Glomerular visceral epithelial cell (primary cell): ENCODE results near the gene TMEM184A.
"Not testable (repeated sequence)": the region's sequence is repeated elsewhere in the genome, so short reads cannot be mapped to it uniquely, and the experiment has no call there.

Experiments
- DNase-seq: peaks from one replicate; pipeline ENCODE4 v3.0.0-alpha.2; 2016; ENCODE audit errors: extremely low spot score

TMEM184A gene

DNA sequence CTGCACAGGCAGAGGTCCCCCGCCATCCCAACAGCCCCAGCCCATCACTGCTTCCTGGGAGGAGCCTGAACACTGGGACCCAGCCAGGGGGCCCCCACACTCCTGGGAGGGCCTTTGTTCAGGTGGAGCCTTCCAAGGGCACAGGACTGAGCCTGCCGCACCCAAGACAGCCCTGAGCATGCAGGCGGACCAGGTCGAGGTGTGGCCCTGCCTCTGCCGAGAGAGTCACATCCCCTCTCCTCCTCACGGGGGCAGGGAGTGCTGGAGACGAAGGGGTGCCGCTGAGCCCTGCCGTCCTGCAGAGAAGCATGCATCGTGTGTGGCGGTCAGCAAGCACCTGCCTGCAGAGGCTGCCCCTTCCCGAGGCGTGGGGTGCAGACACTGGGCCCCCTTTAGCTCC lies 32.8 kb downstream of the TMEM184A start:
- no peak for DNase-seq

DNA sequence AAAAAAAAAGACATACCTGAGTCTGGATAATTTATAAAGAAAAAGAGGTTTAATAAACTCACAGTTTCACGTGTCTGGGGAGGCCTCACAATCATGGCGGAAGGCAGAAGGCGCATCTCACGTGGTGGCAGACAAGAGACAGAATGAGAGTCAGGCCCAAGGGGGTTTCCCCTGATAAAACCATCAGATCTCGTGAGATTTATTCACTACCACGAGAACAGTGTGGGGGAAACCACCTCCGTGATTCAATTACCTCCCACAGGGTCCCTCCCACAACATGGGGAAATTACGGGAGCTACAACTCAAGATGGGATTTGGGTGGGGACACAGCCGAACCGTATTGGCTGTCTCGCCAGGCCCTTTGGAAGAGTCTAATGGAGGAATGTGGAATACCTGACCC lies 34.5 kb downstream of the TMEM184A start:
- DNase-seq, result no peak

- no peak for DNase-seq
Measured at GRCh38 chr7:1520539-1521234, 35.3 kb downstream of the TMEM184A start.

DNA sequence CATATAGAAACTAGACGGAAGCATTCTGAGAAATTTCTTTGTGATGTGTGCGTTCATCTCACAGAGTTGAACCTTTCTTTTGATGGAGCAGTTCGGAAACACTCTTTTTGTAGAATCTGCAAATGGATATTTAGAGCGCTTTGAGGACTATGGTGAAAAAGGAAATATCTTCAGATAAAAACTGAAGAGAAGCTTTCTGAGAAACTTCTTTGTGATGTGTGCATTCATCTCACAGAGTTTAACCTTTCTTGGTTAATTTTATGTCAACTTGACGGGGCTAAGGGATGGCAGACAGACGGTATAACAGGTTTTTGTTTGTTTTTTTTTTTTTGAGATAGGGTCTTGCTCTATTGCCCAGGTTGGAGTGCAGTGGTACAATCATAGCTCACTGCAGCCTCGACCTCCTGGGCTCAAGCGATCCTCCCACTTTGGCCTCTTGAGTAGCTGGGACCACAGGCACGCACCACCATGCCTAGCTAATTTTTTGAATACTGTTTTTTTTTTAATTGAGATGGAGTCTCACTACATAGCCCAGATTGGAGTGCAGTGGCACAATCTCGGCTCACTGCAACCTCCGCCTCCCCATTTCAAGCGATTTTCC lies 36.6 kb downstream of the TMEM184A start:
- not testable (repeated sequence) for DNase-seq

- DNase-seq, result no peak
Measured at GRCh38 chr7:1516586-1517251, 39.3 kb downstream of the TMEM184A start.

GRCh38 chr7:1515509-1515967 lies 40.5 kb downstream of the TMEM184A start:
- not testable (repeated sequence) for DNase-seq

- DNase-seq, result no peak
Measured at GRCh38 chr7:1514995-1515401, 41.0 kb downstream of the TMEM184A start.

DNA sequence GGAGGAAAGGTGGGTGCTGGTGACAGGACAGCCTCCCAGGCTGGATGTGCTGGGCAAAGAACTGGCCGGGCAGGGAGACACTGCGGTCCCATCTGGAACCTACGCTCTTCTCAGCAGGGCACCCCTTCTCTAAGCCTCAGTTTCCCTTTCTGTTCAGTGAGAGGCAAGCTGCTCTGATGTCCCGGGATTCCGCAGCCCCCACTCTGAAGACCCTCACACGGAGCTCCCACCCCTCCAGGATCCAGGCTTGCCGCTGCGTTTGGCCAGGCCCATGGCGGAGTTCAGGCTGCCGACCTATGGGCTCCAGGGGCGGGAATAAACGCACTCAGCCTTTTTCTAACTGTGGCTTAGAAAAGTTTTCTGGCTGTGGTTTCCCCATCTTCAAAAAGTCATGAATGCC lies 41.6 kb downstream of the TMEM184A start:
- DNase-seq, result no peak

- DNase-seq, result no peak
Measured at GRCh38 chr7:1513657-1514095, 42.3 kb downstream of the TMEM184A start.

DNA sequence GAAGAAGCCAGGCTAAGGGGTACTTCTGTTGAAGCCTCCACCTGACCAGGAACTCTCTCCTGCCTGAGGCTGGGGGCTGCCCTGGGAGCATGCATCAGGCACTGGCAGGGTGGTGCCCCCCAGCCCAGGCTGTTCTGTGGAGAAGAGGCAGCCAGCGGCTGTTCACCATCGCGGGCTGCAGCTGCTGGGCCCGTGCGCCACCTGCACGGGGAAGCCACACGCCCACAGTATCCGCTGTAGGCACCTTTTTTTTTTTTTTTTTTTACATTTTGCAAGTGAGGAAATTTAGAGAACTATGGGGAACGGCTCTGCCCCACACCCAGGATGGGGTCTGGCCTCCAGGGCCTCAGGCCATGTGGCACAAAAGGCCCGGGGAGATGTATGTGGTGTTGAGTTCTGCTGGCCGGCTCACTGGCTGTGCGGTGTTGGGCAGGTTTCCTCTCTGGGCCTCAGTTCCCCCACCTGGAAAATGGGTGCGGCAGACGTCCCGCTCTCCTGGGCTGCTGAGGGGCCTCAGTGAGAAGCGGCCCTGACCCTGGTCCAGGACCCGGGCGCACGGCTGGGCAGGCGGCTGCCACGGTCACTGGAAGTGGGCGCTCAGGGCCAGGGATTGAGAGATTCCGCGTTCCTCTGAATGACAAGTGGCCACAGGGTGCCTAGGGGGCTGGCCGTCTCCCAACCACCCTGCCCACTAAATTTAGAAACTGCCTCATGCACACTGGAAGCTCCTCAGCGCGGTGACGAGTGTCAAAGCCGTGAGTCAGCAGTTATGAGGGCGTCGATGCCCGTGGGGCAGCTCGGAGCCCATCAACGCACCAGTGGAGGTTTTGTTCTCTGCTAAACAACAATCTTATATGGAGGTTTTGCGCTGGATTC lies 43.0 kb downstream of the TMEM184A start:
- peak; percentile 62 for DNase-seq

- DNase-seq, result no peak
Measured at GRCh38 chr7:1511444-1512422, 44.3 kb downstream of the TMEM184A start.

- DNase-seq, result no peak
Measured at GRCh38 chr7:1510780-1511154, 45.2 kb downstream of the TMEM184A start.

GRCh38 chr7:1509226-1509625 lies 46.8 kb downstream of the TMEM184A start:
- no peak for DNase-seq

DNA sequence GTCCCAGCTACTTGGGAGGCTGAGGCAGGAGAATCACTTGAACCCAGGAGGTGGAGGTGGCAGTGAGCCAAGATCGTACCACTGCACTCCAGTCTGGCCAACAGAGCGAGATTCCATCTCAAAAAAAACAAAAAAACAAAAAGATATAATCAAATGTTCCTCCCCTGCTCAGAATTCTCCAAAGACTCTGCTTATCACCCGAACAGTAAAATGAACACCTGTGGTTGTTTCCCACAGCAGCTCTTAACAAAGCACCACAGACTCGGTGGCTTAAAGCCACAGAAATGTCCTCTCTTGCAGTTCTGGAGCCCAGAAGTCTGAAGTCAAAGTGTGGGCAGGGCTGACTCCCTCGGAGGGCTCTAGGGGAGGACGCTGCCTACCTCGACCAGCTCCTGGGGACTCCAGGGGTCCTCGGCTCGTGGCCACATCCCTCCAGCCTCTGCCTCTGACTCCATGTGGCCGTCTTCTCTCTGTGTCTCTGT lies 47.7 kb downstream of the TMEM184A start:
- DNase-seq, result no peak

- DNase-seq, result no peak
Measured at GRCh38 chr7:1505731-1506550, 50.1 kb downstream of the TMEM184A start.

GRCh38 chr7:1503816-1504775 lies 51.9 kb downstream of the TMEM184A start, which contains the start of gene INTS1:
Gene INTS1 (minus strand): TSS chr7:1504389. CDS start chr7:1503960, 429 bp downstream.
- DNase-seq, result peak; percentile 91

DNA sequence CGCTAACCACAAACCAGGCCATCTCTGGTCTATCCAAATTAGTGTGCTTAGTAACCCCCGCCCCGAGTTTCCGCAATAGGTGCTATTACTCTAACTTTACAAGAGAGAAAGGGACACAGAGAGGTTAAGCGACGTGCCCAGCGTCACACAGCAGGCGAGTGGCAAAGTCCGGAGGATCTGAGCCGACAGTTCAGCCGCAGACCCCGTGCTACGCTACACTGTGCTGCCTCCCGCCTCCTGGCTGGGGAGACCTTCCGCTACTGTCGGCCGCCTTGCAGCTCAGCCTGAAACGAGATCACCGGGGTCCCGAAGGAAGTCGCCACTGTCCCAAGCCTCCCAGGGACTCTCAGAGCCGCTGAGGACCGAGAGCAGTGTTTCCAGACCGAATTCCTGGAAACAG lies 52.6 kb downstream of the TMEM184A start:
- no peak for DNase-seq

GRCh38 chr7:1502845-1503244 lies 53.2 kb downstream of the TMEM184A start:
- DNase-seq, result no peak
